K562 (cell line): ENCODE data around the gene LRRC70.
"Not testable (repeated sequence)": the region's sequence is repeated elsewhere in the genome, so short reads cannot be mapped to it uniquely, and the experiment has no call there.

ENCODE experiments used
- CBX8 ChIP-seq: fragments of 200-600 bp; sonication (generic); IDR thresholded peaks from 2 replicates; pipeline ENCODE4 v1.6.1; 2012; ENCODE audit warnings: borderline replicate concordance, mixed run types, low read depth, mild to moderate bottlenecking, moderate library complexity, mixed read lengths, low read length, control low read depth, inconsistent platforms; ENCODE audit not compliant: poor library complexity, severe bottlenecking; ENCODE audit errors: extremely low read depth
- FOXP1 ChIP-seq: sonication (generic); formaldehyde crosslinking; IDR thresholded peaks from 2 replicates; pipeline ENCODE4 v1.8.0; 2022; ENCODE audit warnings: mild to moderate bottlenecking, missing genetic modification reagents
- HCFC1 ChIP-seq: IDR thresholded peaks from 2 replicates; pipeline ENCODE4 v1.6.1; 2012; ENCODE audit warnings: low read depth, low read length, improper control_type of control experiment
- HDAC6 ChIP-seq: IDR thresholded peaks from 2 replicates; pipeline ENCODE4 v1.6.1; 2012; ENCODE audit warnings: low read depth, mild to moderate bottlenecking, control low read depth, inconsistent platforms, low read length, moderate library complexity
- NFE2 ChIP-seq: IDR thresholded peaks from 2 replicates; pipeline ENCODE4 v1.6.1; 2014; ENCODE audit warnings: antibody characterized with exemption, low read depth
- RAD21 ChIP-seq, 2 experiments: fragments of 250-450 bp in 1 of 2; fragments of 450-650 bp in 1 of 2; sonication (Bioruptor Pico) in 1 of 2; formaldehyde crosslinking in 1 of 2; IDR thresholded peaks in 1 of 2; conservative IDR thresholded peaks in 1 of 2; 2 replicates each; pipeline versions ENCODE4 v1.4.0 to v1.8.0; 2020 to 2022; ENCODE audit warnings: mild to moderate bottlenecking in 2 of 2, moderate library complexity in 1 of 2
- TARDBP ChIP-seq: fragments of 450-650 bp; IDR thresholded peaks from 2 replicates; pipeline ENCODE4 v1.6.1; 2016

GRCh38 chr5:62624436-62624835 lies 45.8 kb downstream of the LRRC70 start:
- not testable (repeated sequence) for TF ChIP-seq HDAC6; CBX8; NFE2; RAD21 (CRISPR knock-in tag; conservative IDR thresholded peaks at IDR 0.05 in 1 of 2, IDR thresholded peaks at IDR 0.05 in 1 of 2); FOXP1; HCFC1; TARDBP
